Glomerular visceral epithelial cell (primary cell): Measurements from ENCODE around the gene FSCN2.
"Not testable (repeated sequence)": the region's sequence is repeated elsewhere in the genome, so short reads cannot be mapped to it uniquely, and the experiment has no call there.

Experiments
- DNase-seq: peaks from one replicate; pipeline ENCODE4 v3.0.0-alpha.2; 2016; ENCODE audit errors: extremely low spot score

Gene FSCN2

GRCh38 chr17:81526662-81527571, 1.3 kb upstream of the FSCN2 start:
- DNase-seq: no peak

- DNase-seq: no peak
Measured at GRCh38 chr17:81528384-81528650, 140 bp downstream of the FSCN2 start.

GRCh38 chr17:81528651-81529436, 667 bp downstream of the FSCN2 start:
- no peak for DNase-seq

- DNase-seq: no peak
Measured at GRCh38 chr17:81529437-81529803, 1.2 kb downstream of the FSCN2 start.

GRCh38 chr17:81531013-81531412, 2.8 kb downstream of the FSCN2 start:
- not testable (repeated sequence) for DNase-seq

GRCh38 chr17:81531998-81532404, 3.8 kb downstream of the FSCN2 start:
- DNase-seq: not testable (repeated sequence)

GRCh38 chr17:81532490-81533287, 4.5 kb downstream of the FSCN2 start:
- no peak for DNase-seq

GRCh38 chr17:81533339-81534141, 5.4 kb downstream of the FSCN2 start:
- no peak for DNase-seq

GRCh38 chr17:81534157-81535006, 6.2 kb downstream of the FSCN2 start:
- DNase-seq: no peak

GRCh38 chr17:81535007-81535328, 6.8 kb downstream of the FSCN2 start:
- no peak for DNase-seq

- DNase-seq: no peak
Measured at GRCh38 chr17:81535480-81536298, 7.5 kb downstream of the FSCN2 start.

GRCh38 chr17:81536299-81537290, 8.4 kb downstream of the FSCN2 start:
- DNase-seq: no peak

GRCh38 chr17:81537343-81537855, 9.2 kb downstream of the FSCN2 start:
- DNase-seq: peak; percentile 35

GRCh38 chr17:81537856-81538555, 9.8 kb downstream of the FSCN2 start:
- no peak for DNase-seq

- no peak for DNase-seq
Measured at GRCh38 chr17:81538651-81539570, 10.7 kb downstream of the FSCN2 start.

GRCh38 chr17:81539571-81539900, 11.4 kb downstream of the FSCN2 start:
- no peak for DNase-seq
